GM19395 (cell line): Measurements from ENCODE around the gene PRAMEF1.
"Not testable (repeated sequence)": the region's sequence is repeated elsewhere in the genome, so short reads cannot be mapped to it uniquely, and the experiment has no call there.

Experiments
- ATAC-seq: cut with Tn5 transposase; IDR thresholded peaks from one replicate; pipeline ENCODE4 v1.9.1; 2021; ENCODE audit warnings: mild to moderate bottlenecking, moderate library complexity; ENCODE audit not compliant: unreplicated experiment

The PRAMEF1 gene

DNA sequence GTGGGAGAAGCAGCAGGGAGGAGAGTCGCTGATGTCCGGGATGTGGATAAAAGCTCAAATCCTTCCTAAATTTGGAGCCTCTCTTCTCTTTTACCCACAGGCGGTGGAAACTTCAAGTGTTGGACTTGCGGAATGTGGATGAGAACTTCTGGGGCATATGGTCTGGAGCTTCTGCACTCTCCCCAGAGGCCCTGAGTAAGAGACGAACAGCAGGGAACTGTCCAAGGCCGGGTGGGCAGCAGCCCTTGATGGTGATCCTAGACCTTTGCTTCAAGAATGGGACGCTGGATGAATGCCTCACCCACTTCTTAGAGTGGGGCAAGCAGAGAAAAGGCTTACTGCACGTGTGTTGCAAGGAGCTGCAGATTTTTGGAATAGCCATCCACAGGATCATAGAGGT, 15.8 kb upstream of the PRAMEF1 start:
- no peak for ATAC-seq

GRCh38 chr1:12776801-12777557, 14.2 kb upstream of the PRAMEF1 start:
- no peak for ATAC-seq

DNA sequence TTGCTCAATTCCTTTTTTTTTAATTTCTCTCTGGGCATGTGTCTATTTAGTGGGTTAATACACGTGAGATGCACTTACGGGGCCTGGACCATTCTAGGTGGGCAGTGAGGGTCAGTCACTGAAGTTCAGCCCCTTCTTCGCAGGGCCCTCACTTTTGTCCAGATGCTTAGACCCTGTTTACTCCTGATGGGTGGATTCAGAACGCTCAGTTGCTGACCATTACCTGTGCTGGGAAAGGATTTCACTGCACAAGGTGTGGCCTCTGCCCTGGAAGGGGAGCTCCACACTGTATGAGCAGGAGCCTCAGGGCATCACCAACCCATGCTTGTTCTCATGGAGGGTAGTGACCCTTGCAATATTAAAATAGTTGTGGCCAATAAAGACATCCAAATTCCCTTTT, 13.1 kb upstream of the PRAMEF1 start:
- ATAC-seq = no peak

- ATAC-seq = no peak
Observed at GRCh38 chr1:12778907-12779306, 12.3 kb upstream of the PRAMEF1 start.

- not testable (repeated sequence) for ATAC-seq
Observed at GRCh38 chr1:12781488-12781887, 9.7 kb upstream of the PRAMEF1 start.

- not testable (repeated sequence) for ATAC-seq
Observed at GRCh38 chr1:12783783-12784182, 7.4 kb upstream of the PRAMEF1 start.

DNA sequence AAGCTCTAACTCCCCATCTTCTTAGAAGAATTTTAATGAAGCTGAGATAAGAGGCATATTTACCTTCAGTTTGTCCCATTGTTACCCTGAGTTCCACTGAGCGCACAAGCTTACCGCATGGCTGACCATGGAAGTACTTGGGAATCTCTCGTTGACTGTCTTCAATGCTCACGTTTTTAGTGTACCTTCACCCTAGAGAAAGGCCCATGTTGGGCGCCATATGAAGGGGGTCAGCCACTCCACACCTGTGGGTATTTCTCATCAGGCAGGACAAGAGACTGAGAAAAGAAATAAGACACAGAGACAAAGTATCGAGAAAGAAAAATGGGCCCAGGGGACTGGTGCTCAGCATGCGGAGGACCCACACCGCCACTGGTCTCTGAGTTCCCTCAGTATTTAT, 6.5 kb upstream of the PRAMEF1 start:
- not testable (repeated sequence) for ATAC-seq

DNA sequence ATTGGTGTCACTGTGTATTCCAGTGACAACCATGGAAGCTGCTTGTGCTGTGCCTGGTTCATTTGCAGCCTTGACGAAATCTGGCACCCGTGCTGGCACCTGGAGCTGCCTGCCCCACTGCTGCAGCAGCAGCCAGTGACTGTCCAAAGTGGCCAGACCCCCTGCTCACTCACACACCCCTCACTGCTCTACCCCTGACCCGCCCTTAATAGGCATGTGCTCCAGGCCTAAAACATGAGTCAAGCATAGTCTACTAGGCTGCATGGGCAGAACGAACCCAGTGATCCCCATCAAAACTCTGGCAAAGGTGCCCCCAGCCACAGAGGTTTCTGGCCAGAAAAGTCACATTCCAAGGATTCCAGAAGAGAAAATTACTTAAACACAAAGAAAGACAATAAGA, 7.7 kb downstream of the PRAMEF1 start:
- no peak for ATAC-seq

DNA sequence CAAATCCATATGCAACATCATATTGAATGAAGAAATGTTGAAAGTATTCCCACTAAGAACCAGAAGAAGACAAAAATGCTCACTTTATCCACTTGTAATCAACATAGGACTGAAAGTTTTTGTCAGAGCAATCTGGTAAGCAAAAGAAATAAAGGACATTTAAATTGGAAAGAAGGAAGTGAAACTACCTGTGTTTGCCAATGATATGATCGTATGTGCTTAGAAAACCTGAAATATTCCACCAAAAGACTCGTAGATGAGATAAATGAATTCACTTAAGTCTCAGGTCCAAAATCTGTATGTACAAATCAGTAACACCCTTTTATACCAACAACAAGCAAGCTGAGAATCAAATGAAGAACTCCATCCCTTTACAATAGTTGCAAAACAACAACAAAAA, 8.5 kb downstream of the PRAMEF1 start:
- ATAC-seq = no peak

- no peak for ATAC-seq
Observed at GRCh38 chr1:12809933-12810332, 18.7 kb downstream of the PRAMEF1 start.

DNA sequence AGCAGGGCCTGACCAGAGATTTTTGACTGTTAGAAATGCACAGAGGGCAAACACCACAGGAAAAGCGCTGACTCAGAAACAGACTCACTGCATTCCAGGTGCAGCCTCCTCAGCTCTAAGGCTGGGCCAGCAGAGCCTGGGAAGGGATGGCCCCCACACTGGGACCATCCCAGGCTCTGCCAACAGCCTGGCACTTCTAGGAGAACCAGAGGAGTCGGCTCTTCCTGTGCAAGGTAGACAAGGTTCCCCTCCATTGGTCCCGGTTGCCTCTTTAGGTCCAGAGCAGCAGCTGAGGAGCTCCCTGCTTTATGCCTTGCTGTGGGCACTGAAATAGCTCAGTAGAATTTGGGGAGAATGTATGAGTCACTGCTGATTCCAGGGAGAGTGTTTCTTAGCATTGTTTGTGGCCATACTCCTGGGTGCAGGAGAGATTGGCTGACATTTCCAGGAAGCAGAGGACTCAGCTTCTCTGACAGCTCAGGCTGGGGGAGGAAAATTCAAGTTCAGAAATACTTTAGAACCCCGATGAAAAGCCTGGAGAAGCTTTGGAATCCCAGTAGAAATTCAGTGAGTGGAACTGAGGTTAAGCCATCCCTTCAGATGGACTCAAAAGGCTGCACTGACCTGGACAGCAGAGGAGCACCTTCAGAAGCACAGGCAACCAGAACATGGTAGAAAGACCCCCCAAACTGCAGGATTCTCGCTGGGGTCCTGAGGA, 19.7 kb downstream of the PRAMEF1 start:
- ATAC-seq = no peak

GRCh38 chr1:12811409-12811784, 20.2 kb downstream of the PRAMEF1 start:
- ATAC-seq = no peak

- not testable (repeated sequence) for ATAC-seq
Observed at GRCh38 chr1:12819061-12819460, 27.9 kb downstream of the PRAMEF1 start.

GRCh38 chr1:12831310-12831709, 40.1 kb downstream of the PRAMEF1 start, which contains the start of gene PRAMEF11:
TSS of gene PRAMEF11 (minus strand) at chr1:12831410. CDS start at chr1:12828789, 2,621 bp downstream.
- ATAC-seq = not testable (repeated sequence)

- not testable (repeated sequence) for ATAC-seq
Observed at GRCh38 chr1:12833251-12833650, 42.1 kb downstream of the PRAMEF1 start.
